Left cardiac atrium (tissue), 4 donors: ENCODE results near the gene TSPO. TPM values are rescaled to one million over a fixed set of nuclear protein-coding genes. Genes with fewer than 3 reads are reported as not detected.
"Not testable (repeated sequence)": the region's sequence is repeated elsewhere in the genome, so short reads cannot be mapped to it uniquely, and the experiment has no call there.

Experiments used
- ATAC-seq, 2 donors: fragments of 200-7000 bp; cut with Tn5 transposase; one replicate each; pipeline ENCODE4 v1.9.1; 2020; ENCODE audit warnings: mild to moderate bottlenecking in 2 of 2, moderate library complexity in 2 of 2
- DNase-seq: peaks from one replicate; pipeline ENCODE4 v3.0.0-alpha.2; 2020
- intact Hi-C, 2 donors: fragments of 100-400 bp; cut with DNase I; formaldehyde crosslinking; loops; one replicate each; pipeline versions ENCODE4 v1.14.1 to v1.15.1; 2022 to 2023
- long read RNA-seq: library from polyadenylated mRNA; unstranded; transcript quantifications from one replicate; pipeline ENCODE4 v2.0.0, GENCODE V29; 2021
- total RNA-seq, 2 donors: library from RNA; stranded (reverse); fragmentation: NEBNext Ultra II Directional; extraction: Animal tissue kit (Norgen Biotek cat#: 25700); gene quantifications; one replicate each; pipeline ENCODE4 v1.2.1, GENCODE V29; 2021
- donor health status: DM: no; HTN: yes; CAD: no.
- donor health status: DM: no; HTN: yes; CAD: no; lungs with severe emphysema.
- donor health status: DM: yes; HTN: yes; CAD: no.
- donor health status: Dilated cardiomyopathy.

Gene TSPO
- 100 to 1,000 TPM in 1 of 2 donors, 10 to 100 TPM in 1; 96.2 to 147 TPM for total RNA-seq
- long read RNA-seq, transcript TSPO-202 (4 exons, 881 nt): major isoform, 20 of 24 reads
- long read RNA-seq, partial matches to known transcripts: 3 of 24 reads
- long read RNA-seq, other reads (novel, unspliced or antisense): 0 of 24 reads

DNA sequence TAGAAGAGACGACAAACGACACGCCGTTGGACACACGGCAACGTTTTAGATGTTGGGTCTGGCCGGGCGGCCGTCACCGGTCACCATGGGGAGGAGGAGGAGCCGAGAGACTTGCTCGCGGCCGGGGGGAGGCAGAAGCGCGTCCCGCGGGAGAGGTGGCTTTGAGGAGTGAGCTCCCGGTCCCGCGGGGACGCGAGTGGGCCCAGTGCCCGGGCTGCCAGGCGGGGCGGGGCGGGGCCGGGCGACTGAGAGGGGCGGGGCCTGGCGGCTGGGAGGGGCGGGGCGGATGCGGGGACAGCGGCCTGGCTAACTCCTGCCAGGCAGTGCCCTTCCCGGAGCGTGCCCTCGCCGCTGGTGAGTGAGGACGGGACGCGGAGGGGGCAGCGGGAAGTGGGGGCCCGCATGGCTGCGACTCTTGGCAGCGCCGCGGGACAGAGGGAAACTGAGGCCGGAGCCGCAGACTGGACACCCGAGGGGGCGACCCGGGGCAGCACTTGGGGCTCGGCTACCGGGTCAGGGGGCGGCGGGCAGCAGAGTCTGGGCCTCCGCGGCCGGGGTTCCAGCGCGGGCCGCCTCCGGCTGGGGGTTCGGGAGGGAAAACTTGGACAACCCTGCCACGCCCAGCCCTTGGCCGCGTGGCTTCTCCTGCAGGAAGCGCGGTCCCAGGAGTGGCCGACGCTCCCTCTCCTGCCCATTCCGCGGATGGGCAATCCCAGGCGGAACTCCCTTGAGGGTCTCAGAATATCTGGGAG lies at the start of gene TSPO:
Gene TSPO (plus strand): TSS at position 309 of the 752 bp plus-strand sequence. CDS start 7,680 bp downstream, outside the sequence.
- peak; percentile 89 to 90 for ATAC-seq
- intact Hi-C loops: no loop called here

DNA sequence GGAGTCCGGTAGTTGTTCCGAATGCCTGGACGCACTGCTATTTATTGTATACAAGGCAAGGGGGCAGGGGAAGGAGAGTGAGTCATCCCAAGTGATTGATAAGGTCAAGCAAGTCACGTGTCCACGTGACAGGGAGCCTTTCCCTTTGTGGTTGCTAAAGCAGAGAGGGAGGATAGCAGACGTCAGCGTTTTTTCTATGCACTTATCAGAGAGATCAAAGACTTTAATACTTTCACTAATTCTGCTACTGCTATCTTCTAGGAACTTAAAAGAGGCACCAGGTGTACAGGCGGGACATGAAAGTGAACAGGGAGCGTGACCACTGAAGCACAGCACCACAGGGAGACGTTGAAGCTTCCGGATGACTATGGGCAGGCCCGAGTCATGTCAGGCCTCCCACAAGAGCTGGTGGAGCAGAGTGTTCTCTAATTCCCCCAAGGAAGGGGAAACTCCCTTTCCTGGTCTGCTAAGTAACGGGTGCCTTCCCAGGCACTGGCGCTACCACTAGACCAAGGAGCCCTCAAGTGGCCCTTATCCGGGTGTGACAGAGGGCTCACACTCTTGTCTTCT lies 47.2 kb upstream of the TSPO start:
- DNase-seq, ATAC-seq, intact Hi-C loops: not testable (repeated sequence)

More for the DNA sequence above, at the start of gene TSPO:
- peak; percentile 87 for DNase-seq

DNA sequence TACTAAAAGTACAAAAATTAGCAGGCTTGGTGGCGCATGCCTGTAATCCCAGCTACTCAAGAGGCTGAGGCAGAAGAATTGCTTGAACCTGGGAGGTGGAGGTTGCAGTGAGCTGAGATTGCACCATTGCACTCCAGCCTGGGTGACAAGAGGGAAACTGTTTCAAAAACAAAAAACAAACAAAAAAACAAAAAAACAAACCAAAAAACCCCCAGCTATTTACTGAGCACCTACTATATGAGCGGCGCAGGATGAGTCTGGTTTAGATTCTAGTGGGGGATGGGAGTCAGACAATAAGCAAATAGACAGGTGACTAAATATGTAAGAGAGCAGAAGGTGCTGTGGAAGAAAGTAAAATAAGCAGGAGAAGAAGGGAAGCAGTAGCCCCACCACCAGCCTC lies 46.4 kb upstream of the TSPO start:
- DNase-seq, intact Hi-C loops, ATAC-seq: not testable (repeated sequence)

DNA sequence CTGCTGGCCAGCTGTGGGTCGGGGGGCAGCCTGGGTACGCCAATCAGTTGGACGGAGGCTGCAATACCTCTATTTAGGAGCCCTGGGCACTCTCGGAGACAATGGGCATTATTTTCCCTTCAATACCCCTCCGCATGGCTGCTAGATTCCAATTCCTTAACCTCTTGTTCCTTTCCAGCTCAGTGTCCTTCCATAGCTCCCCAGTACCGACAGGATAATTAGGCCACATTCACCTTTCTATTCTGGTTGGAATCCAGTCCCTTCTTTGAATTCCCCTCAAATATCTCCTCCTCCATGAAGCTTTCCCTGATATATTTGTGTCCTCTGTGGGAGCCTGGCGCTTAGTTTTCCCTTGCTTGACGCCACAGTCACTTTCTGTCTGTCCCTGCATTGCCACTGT lies 45.1 kb upstream of the TSPO start:
- no peak for DNase-seq
- no peak for ATAC-seq

DNA sequence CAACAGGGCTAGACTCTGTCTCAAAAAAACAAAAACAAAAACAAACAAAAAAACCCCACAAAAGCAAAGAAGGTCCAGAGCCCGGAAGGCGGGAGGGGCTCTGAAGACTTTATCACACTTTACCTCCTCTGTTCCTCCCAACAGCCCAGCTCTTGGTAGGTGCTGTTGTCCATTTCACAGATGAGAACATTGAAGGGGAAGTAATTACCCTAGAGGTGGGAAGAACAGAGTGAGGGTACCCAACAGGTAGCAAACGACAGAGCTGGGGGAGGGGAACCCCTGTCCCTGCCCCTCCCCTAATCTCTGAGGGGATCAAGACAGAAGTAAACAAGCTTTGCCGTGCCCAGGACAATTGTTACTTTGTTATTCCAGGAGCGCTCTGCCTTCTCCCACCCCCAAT lies 41.8 kb upstream of the TSPO start:
- ATAC-seq: no peak
- no peak for DNase-seq
- intact Hi-C loops: no loop called here

More for the DNA sequence above, 45.1 kb upstream of the TSPO start:
- intact Hi-C loops: no loop called here

DNA sequence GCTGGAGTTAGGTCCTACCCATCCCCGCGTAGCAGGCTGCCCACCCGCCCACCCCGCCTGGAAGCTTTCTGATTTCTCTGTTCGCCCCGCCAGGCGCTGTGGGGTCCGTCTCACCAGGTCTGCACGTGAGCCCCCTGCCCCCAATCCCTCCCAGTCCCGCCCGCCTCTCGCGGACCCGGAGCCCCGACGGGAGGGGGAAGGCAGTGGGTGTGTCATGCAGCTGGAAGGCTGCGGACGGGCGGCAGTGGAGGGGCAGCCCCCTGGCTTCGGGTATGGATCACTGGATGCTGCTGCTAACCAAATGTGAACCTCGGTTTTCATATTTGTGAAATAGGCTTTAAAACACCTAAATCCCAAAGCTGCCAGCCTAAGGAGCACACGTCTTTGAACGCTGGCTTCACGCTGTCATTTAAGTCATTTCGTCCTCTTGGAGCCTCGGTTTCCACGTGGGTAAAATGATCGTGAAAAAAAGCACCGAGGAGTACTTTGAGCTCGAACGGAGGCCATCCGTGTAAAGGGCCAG lies 41.4 kb upstream of the TSPO start:
- intact Hi-C loops: loop anchor here in 1 of 2 donors (10.0 kb wide), 1 partner anchor 65 kb away; no protein-coding TSS in a partner anchor
- DNase-seq (no peak), ATAC-seq (peak in 1 of 2 donors; percentile 15)

DNA sequence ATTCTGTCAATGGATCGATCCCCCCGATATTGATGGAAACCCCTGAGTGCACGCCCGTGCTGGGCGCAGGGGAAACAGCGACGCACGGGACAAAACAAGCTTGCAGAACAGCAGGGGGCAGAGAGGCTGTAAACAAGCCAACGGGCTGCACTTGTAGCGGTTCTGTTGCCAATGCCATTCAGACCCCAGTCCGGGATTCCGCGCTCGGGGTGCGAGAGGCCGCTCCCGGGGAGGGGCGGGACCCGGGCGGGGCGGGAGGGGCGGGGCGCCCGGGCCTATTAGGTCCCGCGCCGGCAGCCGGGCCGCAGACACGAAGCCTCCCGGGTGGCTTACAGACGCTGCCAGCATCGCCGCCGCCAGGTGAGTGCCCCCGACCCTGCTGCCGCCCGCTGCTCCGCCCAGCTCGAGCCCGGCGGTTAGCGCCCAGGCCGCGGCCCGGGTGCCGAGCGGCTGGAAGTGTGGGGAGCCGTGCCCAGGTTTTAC lies 40.9 kb upstream of the TSPO start, which contains the start of gene BIK:
Gene BIK (plus strand): TSS at position 307 of the 483 bp plus-strand sequence. CDS start 13,273 bp downstream, outside the sequence.
- intact Hi-C loops: loop anchor here in 1 of 2 donors (10.0 kb wide), 1 partner anchor 64 kb away; no protein-coding TSS in a partner anchor
- DNase-seq (peak; percentile 52), ATAC-seq (peak; percentile 56 to 77)

DNA sequence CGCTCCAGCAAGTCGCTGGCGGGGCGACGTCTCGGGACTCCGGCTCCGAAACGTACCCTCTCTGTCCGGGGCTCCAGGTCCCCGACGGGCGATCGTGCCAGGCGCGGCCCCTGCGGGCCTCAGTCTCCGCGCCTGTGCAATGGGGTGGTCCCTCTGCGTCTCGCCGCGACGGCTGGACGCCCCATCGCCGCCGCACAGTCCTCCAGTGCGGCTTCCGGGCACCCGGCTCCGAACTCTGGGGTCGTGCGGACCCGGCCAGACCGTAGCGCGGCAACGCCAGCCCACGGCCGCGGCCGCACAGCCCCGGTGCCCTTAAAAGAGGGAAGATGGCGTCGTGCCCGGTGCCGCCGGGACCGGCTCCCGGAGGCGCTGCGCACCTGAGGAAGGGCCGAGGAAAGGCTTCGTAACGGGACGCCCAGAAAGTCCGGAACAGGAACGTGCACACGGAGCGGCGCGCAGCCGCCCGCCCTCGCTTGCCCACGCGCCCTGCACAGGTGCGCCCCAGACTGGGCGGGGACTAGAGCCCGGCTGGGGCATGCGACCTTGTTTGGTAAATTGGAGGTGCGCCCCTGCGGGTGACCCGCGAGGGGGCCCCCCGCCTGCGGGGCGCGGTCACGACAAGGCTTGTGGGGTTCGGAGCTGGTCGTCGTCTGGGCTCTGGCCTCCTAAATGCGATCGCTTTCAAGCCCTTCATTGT lies 40.3 kb upstream of the TSPO start:
- DNase-seq (no peak), ATAC-seq (peak; percentile 50 to 62)
- intact Hi-C loops: loop anchor here in 1 of 2 donors (10.0 kb wide), 1 partner anchor 64 kb away; no protein-coding TSS in a partner anchor

DNA sequence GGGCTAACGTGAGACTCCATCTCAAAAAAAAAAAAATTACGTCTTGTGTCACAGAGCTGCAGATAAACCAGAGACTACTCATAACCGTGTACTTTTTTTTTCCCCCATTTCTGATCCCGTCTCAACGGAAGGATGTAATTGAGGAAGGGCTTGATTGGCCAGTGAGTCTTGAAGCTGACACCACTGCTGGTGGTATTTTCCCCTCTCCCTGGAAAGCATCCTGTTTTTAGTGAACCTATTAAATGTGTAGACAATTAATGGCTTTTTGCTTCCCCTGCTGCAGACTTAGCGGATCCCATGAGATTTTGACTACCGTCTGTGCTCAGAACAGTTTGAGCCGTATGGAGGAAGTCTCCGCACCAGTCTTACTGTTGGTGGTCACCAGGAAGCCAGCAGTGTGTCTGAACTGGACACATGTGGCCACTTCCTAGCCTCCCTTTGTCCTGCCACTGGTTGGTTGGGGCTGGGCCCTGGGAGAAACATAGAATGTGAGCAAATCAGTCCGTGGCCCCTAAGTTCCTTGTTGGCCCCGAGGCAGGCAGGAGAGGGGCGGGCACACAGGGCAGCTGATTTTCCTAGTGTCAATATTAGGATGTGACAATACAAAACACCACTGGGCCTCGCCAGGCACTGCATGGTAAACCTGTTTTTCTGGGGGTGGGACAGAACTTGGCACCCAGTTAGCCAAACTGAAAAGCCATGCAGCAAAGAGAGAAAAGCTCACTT lies 37.7 kb upstream of the TSPO start:
- no peak for ATAC-seq
- no peak for DNase-seq
- intact Hi-C loops: loop anchor here in 1 of 2 donors (10.0 kb wide), 1 partner anchor 61 kb away; no protein-coding TSS in a partner anchor

DNA sequence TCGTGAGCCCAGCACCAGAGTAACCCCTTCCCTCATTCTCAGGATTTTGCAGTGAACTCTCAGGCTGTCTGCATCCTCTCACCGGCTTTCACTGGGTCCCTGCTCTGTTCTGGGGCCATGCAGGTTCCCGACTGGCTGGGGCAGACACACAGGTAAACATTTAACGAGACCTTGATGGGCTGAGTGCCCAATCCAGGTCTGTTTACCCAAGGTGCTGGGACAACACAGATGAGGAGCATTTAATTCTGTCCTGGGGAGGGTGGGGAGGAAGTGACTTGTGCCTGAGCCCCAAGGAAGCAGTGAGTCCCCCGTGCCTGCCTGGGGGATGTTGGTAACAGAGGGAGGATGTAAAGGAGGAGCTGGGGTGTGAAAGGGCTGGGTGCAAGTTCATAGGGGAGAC lies 36.4 kb upstream of the TSPO start:
- no peak for DNase-seq
- ATAC-seq: no peak
- intact Hi-C loops: loop anchor here in 1 of 2 donors (10.0 kb wide), 1 partner anchor 60 kb away; no protein-coding TSS in a partner anchor

DNA sequence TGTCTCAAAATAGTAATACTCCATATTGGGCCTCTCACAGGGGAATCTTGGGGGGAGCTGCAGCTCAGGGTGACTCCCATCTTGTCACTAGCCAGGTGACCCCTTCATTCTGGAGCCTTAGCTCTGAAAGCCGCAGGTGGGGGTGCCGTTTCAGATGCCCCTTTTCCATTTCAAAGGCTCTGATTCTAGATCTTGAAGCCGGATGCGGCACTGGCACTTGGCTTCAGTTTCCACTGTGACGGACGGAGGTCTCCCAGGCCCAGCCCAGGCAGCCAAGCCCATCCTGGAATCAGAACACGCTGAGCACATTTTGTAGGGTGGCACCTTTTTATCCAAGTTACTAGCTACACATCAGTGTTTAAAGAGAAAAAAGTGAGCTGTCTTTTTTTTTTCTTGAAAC lies 34.4 kb upstream of the TSPO start:
- DNase-seq (no peak), ATAC-seq (no peak)
- intact Hi-C loops: loop anchor here in 1 of 2 donors (10.0 kb wide), 1 partner anchor 58 kb away; no protein-coding TSS in a partner anchor

DNA sequence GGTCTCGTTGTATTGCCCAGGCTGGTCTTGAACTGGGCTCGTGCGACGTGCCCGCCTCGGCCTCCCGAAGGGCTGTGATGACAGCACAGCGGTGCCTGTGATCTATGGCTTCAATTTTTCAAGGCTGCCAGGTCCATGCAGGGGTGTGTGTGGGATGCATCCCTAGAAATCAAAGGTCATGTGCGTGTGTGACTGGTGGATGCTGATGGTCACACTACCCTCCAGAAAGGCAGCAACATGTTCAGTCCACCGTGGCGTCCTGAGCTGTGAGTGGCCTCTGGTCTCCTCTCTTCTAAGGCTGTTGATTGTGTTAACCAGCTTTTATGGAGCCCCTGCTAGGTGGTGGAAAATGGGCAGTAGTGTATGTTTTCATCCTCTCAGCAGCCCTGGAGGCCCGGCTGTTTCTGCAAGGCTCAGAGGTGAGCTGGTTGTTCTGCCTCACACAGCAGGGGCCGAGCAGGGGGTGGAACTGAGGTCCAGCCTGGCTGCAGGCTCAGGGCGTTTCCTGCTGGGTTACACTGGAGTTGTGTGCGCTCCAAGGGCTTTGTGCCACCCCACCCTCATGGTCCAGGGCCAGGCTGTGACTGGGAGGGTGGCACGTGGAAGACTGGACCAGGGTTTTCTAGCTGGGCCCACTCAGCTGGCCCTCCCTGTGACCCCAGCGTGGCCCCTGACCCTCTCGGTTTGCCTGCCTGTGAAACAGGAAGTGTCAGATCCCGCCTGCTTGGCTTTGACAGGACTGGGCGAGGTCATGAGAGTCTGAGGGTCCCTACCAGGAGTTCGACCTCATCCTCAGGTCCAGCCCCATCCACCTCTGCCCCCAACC lies 33.1 kb upstream of the TSPO start:
- ATAC-seq (peak in 1 of 2 donors; percentile 34), DNase-seq (no peak)

DNA sequence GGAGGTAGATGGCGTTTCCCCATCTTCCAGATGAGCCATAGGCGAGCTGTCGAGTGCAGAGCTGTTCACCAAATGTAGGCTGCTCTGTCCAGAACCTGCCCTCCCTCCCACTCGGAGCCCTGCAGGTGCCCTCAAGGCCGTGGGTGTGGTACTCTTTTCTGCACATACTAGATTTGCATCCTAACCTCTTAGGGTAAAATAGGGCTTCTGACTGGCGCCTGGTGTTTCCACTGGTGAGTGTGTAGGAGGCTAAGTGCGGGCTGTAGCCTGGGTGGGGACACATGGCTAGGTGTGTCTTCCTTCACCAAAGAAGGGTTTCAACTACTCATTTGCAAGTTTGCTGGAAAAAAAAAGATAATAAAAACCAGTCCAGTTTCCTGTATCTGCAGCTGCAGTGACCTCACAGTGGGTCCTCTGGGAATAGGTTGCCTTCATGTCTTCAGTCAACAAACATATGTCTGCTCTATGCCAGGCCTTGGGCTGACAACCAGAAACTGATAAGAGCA lies 32.4 kb upstream of the TSPO start:
- ATAC-seq (peak in 1 of 2 donors; percentile 12), DNase-seq (no peak)
- intact Hi-C loops: loop anchor here in 1 of 2 donors (10.0 kb wide), 1 partner anchor 56 kb away; no protein-coding TSS in a partner anchor

More for the DNA sequence above, 33.1 kb upstream of the TSPO start:
- intact Hi-C loops: loop anchor here in 1 of 2 donors (10.0 kb wide), 1 partner anchor 57 kb away; no protein-coding TSS in a partner anchor

DNA sequence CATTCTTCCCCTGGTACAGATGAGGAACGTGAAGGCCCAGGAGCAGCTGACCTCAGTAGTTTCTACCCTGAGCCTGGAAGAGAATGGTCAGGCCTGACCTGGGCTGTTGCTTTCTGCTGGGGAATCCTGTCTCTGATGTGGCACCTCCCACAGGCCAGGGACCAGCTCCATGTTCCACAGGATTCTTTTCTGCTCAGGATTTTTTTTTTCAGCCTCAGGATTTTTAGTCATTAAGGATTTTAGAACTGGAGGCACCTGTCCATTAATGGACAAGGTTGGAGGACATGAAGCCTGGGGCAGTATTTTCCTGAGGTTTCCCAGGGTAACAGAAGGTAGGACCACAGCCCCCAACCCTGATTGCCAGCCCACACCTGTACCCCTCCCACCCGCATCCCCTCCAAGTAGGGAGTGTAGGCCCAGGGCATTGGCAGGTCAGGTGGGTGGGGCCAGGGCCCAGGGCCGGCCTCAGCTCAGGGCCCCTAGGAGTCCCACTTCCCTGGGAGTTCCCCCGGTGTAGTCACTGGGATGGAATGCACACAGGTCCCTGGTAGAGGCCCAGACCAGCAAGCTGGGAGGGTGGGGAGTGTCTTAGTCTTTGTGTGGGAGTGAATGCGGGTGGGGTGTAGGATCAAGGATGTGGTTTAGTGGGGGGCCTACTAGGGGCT lies 24.7 kb upstream of the TSPO start:
- DNase-seq: no peak
- peak in 1 of 2 donors; percentile 47 for ATAC-seq
- intact Hi-C loops: no loop called here

DNA sequence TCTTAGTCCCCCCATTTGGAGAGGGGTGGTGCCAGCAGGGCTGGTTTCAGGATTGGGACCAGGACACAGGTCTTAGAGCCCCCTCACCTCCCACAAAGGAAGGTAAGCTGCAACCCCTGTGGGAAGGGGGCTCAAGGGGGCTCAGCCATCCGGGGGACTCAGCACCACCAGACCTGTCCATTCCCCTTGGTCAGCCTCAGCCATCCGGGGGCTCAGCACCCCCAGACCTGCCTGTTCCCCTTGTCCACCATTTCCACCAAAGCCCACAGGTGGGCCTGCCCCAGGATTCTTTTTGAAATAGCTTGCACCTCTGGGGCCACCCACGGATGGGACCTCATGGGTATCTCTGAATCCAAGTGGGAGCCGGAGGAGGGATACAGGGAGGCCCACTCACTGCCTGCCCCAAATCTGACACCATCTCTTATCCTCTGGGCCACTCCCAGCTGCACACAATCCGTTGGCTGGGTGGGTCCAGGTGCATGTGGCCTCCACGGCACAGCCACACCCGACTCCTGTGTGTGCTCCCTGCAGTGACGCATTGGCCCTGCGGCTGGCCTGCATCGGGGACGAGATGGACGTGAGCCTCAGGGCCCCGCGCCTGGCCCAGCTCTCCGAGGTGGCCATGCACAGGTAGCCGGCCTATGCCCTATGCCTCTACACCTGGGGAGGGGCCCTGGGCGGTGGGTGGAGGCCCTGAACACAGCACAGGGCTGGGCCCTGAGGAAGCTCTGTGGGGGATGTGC lies 24.0 kb upstream of the TSPO start:
- ATAC-seq (no peak), DNase-seq (no peak)
- intact Hi-C loops: no loop called here

DNA sequence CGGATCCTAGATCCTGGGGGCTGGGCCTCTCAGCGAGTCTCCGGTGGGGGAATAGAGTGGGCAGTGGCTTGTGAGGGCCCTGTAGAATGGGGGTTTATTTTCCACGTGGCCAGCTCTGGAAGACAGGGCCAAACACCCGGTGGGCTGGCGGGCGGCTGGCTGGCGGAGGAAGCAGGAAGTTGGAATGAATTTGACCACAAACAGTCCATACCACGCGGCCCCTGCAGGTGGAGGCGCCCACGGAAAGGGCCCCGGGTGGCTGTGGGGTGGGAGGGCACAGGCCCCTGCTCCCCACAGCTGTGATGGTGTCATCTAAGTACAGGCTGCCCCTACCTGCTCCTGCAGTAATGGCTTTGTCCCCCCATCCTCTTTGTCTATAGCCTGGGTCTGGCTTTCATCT lies 23.2 kb upstream of the TSPO start:
- ATAC-seq: no peak
- intact Hi-C loops: no loop called here
- DNase-seq: no peak
